ENCODE measurements around the gene DAPK1.

DAPK1 gene

GRCh38 chr9:87592554-87593358 is 95.1 kb downstream of the DAPK1 start:
- DNase-seq (ENCODE audit: low spot score) (peak; percentile 53), FAIRE-seq (no peak)

GRCh38 chr9:87593359-87593980 is 95.8 kb downstream of the DAPK1 start:
- DNase-seq (ENCODE audit: low spot score) = no peak
- no peak for FAIRE-seq

GRCh38 chr9:87594194-87594593 is 96.5 kb downstream of the DAPK1 start:
- no peak for DNase-seq (ENCODE audit: low spot score)

GRCh38 chr9:87594662-87595061 is 97.0 kb downstream of the DAPK1 start:
- DNase-seq (ENCODE audit: low spot score) (no peak), FAIRE-seq (no peak)

More at GRCh38 chr9:87594194-87594593, 96.5 kb downstream of the DAPK1 start:
- no peak for FAIRE-seq

- FAIRE-seq = no peak
- DNase-seq (ENCODE audit: low spot score) = no peak
These were observed 97.9 kb downstream of the DAPK1 start for GRCh38 chr9:87595610-87596009.

- FAIRE-seq (no peak), DNase-seq (ENCODE audit: low spot score) (no peak)
These were observed 99.2 kb downstream of the DAPK1 start for GRCh38 chr9:87596862-87597261.

- FAIRE-seq = no peak
- no peak for DNase-seq (ENCODE audit: low spot score)
These were observed 100.2 kb downstream of the DAPK1 start for GRCh38 chr9:87597710-87598443.

- peak; percentile 32 for DNase-seq (ENCODE audit: low spot score)
- FAIRE-seq = no peak
These were observed 102.4 kb downstream of the DAPK1 start for GRCh38 chr9:87599901-87600610.

- DNase-seq (ENCODE audit: low spot score) = no peak
- FAIRE-seq = no peak
These were observed 103.5 kb downstream of the DAPK1 start for GRCh38 chr9:87601176-87601575.

- DNase-seq (ENCODE audit: low spot score) (no peak), FAIRE-seq (no peak)
These were observed 103.9 kb downstream of the DAPK1 start for GRCh38 chr9:87601595-87601994.

GRCh38 chr9:87602933-87603643 is 105.4 kb downstream of the DAPK1 start:
- DNase-seq (ENCODE audit: low spot score) = no peak
- no peak for FAIRE-seq

GRCh38 chr9:87603854-87604490 is 106.3 kb downstream of the DAPK1 start:
- FAIRE-seq (no peak), DNase-seq (ENCODE audit: low spot score) (no peak)

- FAIRE-seq (no peak), DNase-seq (ENCODE audit: low spot score) (no peak)
These were observed 107.4 kb downstream of the DAPK1 start for GRCh38 chr9:87604886-87605588.

- DNase-seq (ENCODE audit: low spot score) (no peak), FAIRE-seq (no peak)
These were observed 108.0 kb downstream of the DAPK1 start for GRCh38 chr9:87605676-87606075.

GRCh38 chr9:87606841-87607521 is 109.3 kb downstream of the DAPK1 start:
- DNase-seq (ENCODE audit: low spot score) = peak; percentile 70

GRCh38 chr9:87607859-87608258 is 110.2 kb downstream of the DAPK1 start:
- FAIRE-seq = no peak
- no peak for DNase-seq (ENCODE audit: low spot score)

More at GRCh38 chr9:87606841-87607521, 109.3 kb downstream of the DAPK1 start:
- FAIRE-seq = no peak

GRCh38 chr9:87609002-87609401 is 111.3 kb downstream of the DAPK1 start:
- DNase-seq (ENCODE audit: low spot score) (no peak), FAIRE-seq (no peak)

- FAIRE-seq = no peak
These were observed 111.8 kb downstream of the DAPK1 start for GRCh38 chr9:87609486-87609885.

More at GRCh38 chr9:87609486-87609885, 111.8 kb downstream of the DAPK1 start:
- DNase-seq (ENCODE audit: low spot score) = no peak

Data from urothelium cell line (cell line).